Measurements from ENCODE around the gene SGTA. TPM values are rescaled to one million over a fixed set of nuclear protein-coding genes. Genes with fewer than 3 reads are reported as not detected.

SGTA gene
- total and polyA plus RNA-seq, 8 donors = 39.2 to 56.9 (median 46.7) TPM

DNA sequence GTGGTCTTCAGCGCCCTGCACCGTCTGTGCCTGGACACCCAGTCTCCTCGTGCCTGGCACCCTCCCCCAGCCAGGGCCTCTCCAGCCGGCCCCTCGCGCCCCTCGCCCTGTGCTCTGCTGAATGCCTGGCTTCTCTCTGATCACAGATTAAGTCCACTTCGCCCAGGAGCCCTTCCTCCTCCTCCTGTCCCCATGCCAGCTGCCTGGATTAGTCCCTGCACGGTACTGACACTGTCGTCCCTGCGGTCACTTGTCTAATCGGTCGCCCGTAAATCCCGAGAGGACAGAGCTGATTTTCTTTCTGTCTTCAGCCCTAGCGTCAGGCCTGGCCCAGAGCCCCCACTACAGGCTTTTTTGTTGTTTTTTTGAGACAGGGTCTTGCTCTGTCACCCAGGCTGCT, 8.8 kb upstream of the SGTA start:
- no peak overlapping the region for H3K4me3 ChIP-seq
- ATAC-seq (no peak), DNase-seq (no peak)
- peaks cover 0 to 4% of the 10 kb centered on the region in 2 donors for H3K4me1 ChIP-seq
- H3K27ac ChIP-seq = no peak overlapping the region
- intact Hi-C loops (cut with DNase I) = no loop called here
- H3K36me3 ChIP-seq = peaks cover 0 to 60% of the 10 kb centered on the region in 2 donors
- H3K27me3 ChIP-seq = no peaks in the 10 kb centered on the region
- TF ChIP-seq, protein P1, sequence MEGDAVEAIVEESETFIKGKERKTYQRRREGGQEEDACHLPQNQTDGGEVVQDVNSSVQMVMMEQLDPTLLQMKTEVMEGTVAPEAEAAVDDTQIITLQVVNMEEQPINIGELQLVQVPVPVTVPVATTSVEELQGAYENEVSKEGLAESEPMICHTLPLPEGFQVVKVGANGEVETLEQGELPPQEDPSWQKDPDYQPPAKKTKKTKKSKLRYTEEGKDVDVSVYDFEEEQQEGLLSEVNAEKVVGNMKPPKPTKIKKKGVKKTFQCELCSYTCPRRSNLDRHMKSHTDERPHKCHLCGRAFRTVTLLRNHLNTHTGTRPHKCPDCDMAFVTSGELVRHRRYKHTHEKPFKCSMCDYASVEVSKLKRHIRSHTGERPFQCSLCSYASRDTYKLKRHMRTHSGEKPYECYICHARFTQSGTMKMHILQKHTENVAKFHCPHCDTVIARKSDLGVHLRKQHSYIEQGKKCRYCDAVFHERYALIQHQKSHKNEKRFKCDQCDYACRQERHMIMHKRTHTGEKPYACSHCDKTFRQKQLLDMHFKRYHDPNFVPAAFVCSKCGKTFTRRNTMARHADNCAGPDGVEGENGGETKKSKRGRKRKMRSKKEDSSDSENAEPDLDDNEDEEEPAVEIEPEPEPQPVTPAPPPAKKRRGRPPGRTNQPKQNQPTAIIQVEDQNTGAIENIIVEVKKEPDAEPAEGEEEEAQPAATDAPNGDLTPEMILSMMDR (IDR thresholded peaks at IDR 0.05) = no peak
- no peaks in the 10 kb centered on the region for H3K9me3 ChIP-seq

DNA sequence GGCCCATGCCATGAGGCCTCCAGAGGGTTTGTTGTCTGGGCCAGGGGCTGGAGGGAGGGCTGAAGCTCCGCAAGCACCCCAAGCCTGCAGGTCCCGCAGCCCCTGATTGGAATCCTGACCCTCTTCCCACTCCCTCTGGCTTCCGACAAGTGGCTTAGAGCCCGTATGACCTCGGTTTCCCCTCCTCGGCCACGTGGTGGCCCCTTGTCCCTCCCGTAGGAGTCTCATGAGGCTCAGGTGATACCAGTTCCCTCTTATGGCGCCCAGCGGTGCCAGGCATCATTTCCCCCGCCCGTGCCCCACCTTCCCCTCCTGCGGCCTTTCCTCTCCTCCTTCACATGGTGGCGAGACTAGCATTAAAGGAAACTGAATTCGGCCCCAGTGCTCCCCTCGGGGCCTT, 8.4 kb upstream of the SGTA start:
- Histone ChIP-seq H3K9me3 (no peaks in the 10 kb centered on the region), H3K27ac (no peak overlapping the region), H3K4me3 (no peak overlapping the region), H3K27me3 (no peaks in the 10 kb centered on the region), H3K4me1 (peaks cover under 1 to 5% of the 10 kb centered on the region in 2 donors), H3K36me3 (peaks cover 0 to 56% of the 10 kb centered on the region in 2 donors)
- ATAC-seq (no peak), DNase-seq (no peak)
- intact Hi-C loops (cut with DNase I) = no loop called here
- TF ChIP-seq, protein P1 (IDR thresholded peaks at IDR 0.05) = no peak

GRCh38 chr19:2790557-2791271, 7.6 kb upstream of the SGTA start:
- intact Hi-C loops (cut with DNase I) = no loop called here
- no peak overlapping the region for H3K27ac ChIP-seq
- H3K9me3 ChIP-seq = no peaks in the 10 kb centered on the region
- no peak overlapping the region for H3K4me3 ChIP-seq
- H3K27me3 ChIP-seq = no peaks in the 10 kb centered on the region
- TF ChIP-seq, protein P1 (IDR thresholded peaks at IDR 0.05) = no peak
- H3K36me3 ChIP-seq = peaks cover 0 to 50% of the 10 kb centered on the region in 2 donors
- ATAC-seq (no peak), DNase-seq (no peak)
- H3K4me1 ChIP-seq = peaks cover 5 to 12% of the 10 kb centered on the region in 2 donors

DNA sequence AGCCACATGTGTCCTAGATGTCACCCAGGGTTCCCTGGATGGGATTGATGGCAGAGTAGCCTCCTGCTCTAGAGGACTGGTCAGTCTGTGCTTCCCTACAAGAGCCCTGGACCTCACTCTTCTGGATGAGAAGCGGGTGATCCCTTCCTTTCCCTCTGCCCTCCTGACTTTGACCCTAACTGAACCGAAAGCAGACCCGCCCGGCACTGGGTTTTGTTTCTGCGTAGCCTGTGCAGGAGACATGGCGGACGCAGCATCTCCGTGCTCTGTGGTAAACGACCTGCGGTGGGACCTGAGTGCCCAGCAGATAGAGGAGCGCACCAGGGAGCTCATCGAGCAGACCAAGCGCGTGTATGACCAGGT, 7.1 kb upstream of the SGTA start:
- intact Hi-C loops (cut with DNase I) = no loop called here
- TF ChIP-seq, protein P1 (IDR thresholded peaks at IDR 0.05) = no peak
- Histone ChIP-seq H3K4me1 (peaks cover 5 to 15% of the 10 kb centered on the region in 2 donors), H3K27ac (no peak overlapping the region), H3K9me3 (no peaks in the 10 kb centered on the region), H3K36me3 (peaks cover 0 to 45% of the 10 kb centered on the region in 2 donors), H3K27me3 (no peaks in the 10 kb centered on the region), H3K4me3 (no peak overlapping the region)
- DNase-seq (no peak), ATAC-seq (no peak)

GRCh38 chr19:2788237-2788636, 5.2 kb upstream of the SGTA start:
- Histone ChIP-seq H3K4me1 (peaks cover 12 to 33% of the 10 kb centered on the region in 2 donors), H3K4me3 (no peak overlapping the region), H3K27ac (no peak overlapping the region), H3K9me3 (no peaks in the 10 kb centered on the region), H3K27me3 (no peaks in the 10 kb centered on the region), H3K36me3 (peaks cover 0 to 27% of the 10 kb centered on the region in 2 donors)
- intact Hi-C loops (cut with DNase I) = no loop called here
- TF ChIP-seq, protein P1 (IDR thresholded peaks at IDR 0.05) = no peak
- DNase-seq (no peak), ATAC-seq (no peak)
